Loucy (cell line): ENCODE measurements around the gene ABHD6.

Experiments used
- H2AFZ ChIP-seq: fragments of 200-600 bp; sonication (generic); 2 replicates; pipeline ENCODE4 v1.6.0; 2016; ENCODE audit warnings: antibody characterized with exemption, mild to moderate bottlenecking, low read length, moderate library complexity
- H3F3A ChIP-seq: fragments of 200-600 bp; 2 replicates; pipeline ENCODE4 v1.6.0; 2016; ENCODE audit warnings: antibody characterized with exemption, low read depth, mild to moderate bottlenecking
- H3K27me3 ChIP-seq: fragments of 200-600 bp; sonication (generic); 2 replicates; pipeline ENCODE4 v1.6.1; 2014; ENCODE audit warnings: low read length, mild to moderate bottlenecking; ENCODE audit not compliant: insufficient read depth, poor library complexity, severe bottlenecking
- H3K36me3 ChIP-seq: fragments of 200-600 bp; sonication (generic); 2 replicates; pipeline ENCODE4 v1.6.1; 2016; ENCODE audit warnings: low read length; ENCODE audit not compliant: insufficient read depth
- H3K4me1 ChIP-seq: fragments of 200-600 bp; sonication (generic); 2 replicates; pipeline ENCODE4 v1.5.1; 2014; ENCODE audit warnings: low read length, mild to moderate bottlenecking; ENCODE audit not compliant: insufficient read depth, poor library complexity, severe bottlenecking
- H3K4me2 ChIP-seq: fragments of 200-600 bp; sonication (generic); 2 replicates; pipeline ENCODE4 v1.6.0; 2014; ENCODE audit warnings: antibody characterized with exemption, low read length, low read depth, mild to moderate bottlenecking; ENCODE audit not compliant: poor library complexity, severe bottlenecking
- H3K4me3 ChIP-seq: fragments of 200-600 bp; sonication (generic); 2 replicates; pipeline ENCODE4 v1.5.1; 2014; ENCODE audit warnings: low read length, mild to moderate bottlenecking, mixed read lengths; ENCODE audit not compliant: poor library complexity, severe bottlenecking
- H3K79me2 ChIP-seq: fragments of 200-600 bp; sonication (generic); 2 replicates; pipeline ENCODE4 v1.6.1; 2014; ENCODE audit warnings: low read length; ENCODE audit not compliant: insufficient read depth
- H3K9ac ChIP-seq: fragments of 200-600 bp; sonication (generic); 2 replicates; pipeline ENCODE4 v1.6.0; 2014; ENCODE audit warnings: mild to moderate bottlenecking, low read depth, low read length, moderate library complexity; ENCODE audit not compliant: poor library complexity, severe bottlenecking
- H3K9me2 ChIP-seq: fragments of 200-600 bp; sonication (generic); replicated peaks from 2 replicates; pipeline ENCODE4 v1.6.1; 2016; ENCODE audit warnings: low read depth, low read length, mixed read lengths
- H3K9me3 ChIP-seq: fragments of 200-600 bp; sonication (generic); 2 replicates; pipeline ENCODE4 v1.6.1; 2014; ENCODE audit warnings: mild to moderate bottlenecking, antibody characterized with exemption, low read length, low read depth; ENCODE audit not compliant: insufficient read depth
- H4K20me1 ChIP-seq: fragments of 200-600 bp; sonication (generic); 2 replicates; pipeline ENCODE4 v1.6.0; 2014; ENCODE audit warnings: antibody characterized with exemption, low read length, mild to moderate bottlenecking; ENCODE audit not compliant: insufficient read depth, poor library complexity, severe bottlenecking
- CTCF ChIP-seq: fragments of 200-600 bp; sonication (generic); conservative IDR thresholded peaks from 2 replicates; pipeline ENCODE4 v1.5.1; 2014; ENCODE audit warnings: mild to moderate bottlenecking, antibody characterized with exemption, low read length
- EZH2phosphoT487 ChIP-seq: fragments of 200-600 bp; IDR thresholded peaks from 2 replicates; pipeline ENCODE4 v1.6.1; 2018; ENCODE audit warnings: antibody characterized with exemption, mild to moderate bottlenecking, moderate library complexity, borderline replicate concordance

ABHD6 gene

DNA sequence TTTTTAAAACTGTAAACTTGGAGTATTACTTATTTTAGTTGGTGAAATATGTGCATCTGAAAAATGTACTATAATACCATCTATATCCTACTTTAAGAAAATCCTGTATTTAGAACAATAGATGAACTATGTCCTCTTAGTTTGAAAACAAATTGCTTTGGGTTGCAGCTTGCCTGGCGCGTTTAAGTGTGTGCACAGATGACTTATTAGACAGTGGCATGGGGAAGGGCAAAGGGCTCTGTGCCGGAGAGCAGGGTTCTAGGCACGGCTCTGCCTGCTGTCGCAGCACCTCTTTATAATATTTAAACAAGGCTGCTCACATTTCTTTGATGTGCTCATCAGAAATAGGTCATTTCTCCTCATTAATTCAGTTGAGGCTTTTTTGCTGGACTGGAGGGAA is 105.1 kb downstream of the ABHD6 start:
- H3K79me2 ChIP-seq: peaks cover 80% of the 10 kb centered on the region
- no peaks in the 10 kb centered on the region for H3K27me3 ChIP-seq
- no peaks in the 10 kb centered on the region for H3K36me3 ChIP-seq
- peak overlapping the region; percentile 6 for H3K4me2 ChIP-seq
- no peaks in the 10 kb centered on the region for H3K9me2 ChIP-seq
- H3F3A ChIP-seq: no peaks in the 10 kb centered on the region
- TF ChIP-seq EZH2phosphoT487 (no peak), CTCF (no peak)
- no peak overlapping the region for H3K4me3 ChIP-seq
- H3K4me1 ChIP-seq: peaks cover 44% of the 10 kb centered on the region
- H3K9ac ChIP-seq: peak overlapping the region; percentile 5
- H2AFZ ChIP-seq: no peak overlapping the region
- H4K20me1 ChIP-seq: no peaks in the 10 kb centered on the region
- H3K9me3 ChIP-seq: no peaks in the 10 kb centered on the region
